Stimulated activated naive CD4-positive, alpha-beta T cell (primary cell): ENCODE measurements around the gene ZNF763.
"Not testable (repeated sequence)": the region's sequence is repeated elsewhere in the genome, so short reads cannot be mapped to it uniquely, and the experiment has no call there.

ENCODE experiments used
- DNase-seq, 6 experiments: peaks; one replicate each; lab custom pipeline; 2025; lab: John Stamatoyannopoulos, UW

ZNF763 gene

DNA sequence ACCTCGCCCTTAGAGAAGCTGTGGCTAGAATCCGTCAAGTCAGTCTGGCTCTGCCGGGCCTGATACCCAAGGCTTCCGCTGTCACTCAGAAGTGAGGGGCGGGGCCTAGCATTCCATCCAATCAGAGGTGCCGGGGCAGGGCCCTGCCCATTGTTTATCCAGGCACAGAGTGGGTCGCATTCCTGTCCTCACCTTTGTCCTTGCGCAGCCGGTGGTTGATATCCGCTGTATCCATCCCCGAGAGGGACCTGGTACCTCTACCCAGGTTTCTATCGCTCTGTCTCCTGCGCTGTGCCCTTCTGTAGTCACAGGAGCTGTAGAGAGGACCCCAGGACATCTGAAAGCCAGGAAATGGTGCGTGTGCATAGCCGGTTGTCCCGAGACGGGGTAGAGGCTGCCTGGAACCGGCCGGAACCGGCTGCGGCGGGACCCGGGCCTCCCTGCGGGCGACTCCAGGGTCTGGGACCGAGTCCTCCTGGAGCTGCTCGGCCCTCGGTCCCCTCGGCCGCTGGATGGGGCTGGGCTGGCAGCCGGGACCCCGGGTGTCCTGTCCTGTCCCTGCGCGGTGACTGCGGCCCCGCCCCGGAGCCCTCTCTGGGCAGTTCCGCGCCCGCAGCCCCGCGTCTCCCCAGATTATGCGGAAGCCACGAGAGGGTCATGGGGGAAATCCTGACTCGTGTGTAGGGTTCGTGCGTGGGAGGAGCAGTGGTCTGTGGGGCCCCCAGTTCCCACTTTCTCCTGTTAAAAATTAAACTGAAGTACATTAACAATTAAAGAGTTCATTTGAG, at the start of gene ZNF763:
TSS of gene ZNF763 (plus strand) at position 183 of the 788 bp plus-strand sequence. CDS start at position 352, 169 bp downstream.
- peak; percentile 73 to 90 (median 82) for DNase-seq

DNA sequence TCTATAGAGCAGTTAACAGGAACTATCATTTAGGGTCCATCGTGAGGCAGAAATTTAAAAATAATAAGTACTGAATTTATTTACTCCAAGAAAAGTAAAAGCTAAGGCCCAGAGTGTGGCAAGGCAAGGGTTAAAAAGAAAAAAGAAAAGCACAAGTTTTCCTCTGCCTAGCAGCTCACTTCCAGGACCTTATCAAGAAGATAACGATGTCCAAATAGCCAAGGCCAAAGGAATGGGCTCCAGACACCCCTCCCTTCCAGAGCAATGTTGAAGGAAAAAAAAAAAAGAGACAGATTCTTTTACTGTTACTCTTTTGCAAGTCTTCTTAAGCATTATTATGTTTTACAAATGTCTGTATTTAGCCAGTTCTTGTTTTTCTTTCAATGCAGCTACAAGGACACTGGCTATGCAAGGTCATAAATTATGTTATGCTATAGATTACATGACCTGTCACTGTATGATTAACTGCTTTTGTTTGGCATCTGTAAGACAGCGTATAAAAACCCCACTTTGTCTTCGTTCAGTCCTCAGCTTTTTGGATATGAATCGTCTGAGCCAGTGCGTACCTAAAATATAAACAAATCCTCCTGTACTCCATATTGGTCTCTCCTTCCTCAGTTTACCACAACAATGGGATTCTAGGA, 42.9 kb upstream of the ZNF763 start:
- no peak for DNase-seq

DNA sequence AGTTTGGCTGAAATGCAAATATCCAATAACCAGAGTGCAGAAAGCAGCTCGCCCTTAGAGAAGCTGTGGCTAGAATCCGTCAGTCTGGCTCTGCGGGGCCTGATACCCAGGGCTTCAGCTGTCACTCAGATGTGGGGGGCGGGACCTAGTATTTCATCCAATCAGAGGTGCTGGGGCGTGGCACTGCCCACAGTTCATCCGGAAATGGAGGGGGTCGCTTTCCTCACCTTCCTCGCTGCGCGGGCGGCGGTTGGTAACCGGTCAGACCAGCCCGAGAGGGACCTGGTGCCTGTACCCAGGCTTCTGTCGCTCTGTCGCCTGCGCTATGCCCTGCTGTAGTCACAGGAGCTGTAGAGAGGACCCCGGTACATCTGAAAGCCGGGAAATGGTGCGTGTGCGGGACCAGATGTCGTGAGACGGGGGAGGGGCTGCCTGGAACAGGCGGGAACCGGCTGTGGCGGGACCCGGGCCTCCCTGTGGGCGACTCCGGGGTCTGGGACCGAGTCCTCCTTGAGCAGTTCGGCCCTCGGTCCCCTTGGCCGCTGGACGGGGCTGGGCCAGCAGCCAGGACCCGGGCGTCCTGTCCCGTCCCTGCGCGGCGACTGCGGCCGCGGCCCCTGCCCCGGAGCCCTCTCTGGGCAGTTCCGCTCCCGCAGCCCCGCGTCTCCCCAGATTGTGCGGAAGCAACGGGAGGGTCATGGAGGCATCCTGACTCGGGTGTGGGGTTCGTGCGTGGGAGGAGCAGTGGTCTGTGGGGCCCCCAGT, 39.8 kb upstream of the ZNF763 start, which contains the start of gene ZNF700:
TSS of gene ZNF700 (plus strand) at position 222 of the 765 bp plus-strand sequence. CDS start at position 326, 104 bp downstream.
- peak; percentile 81 to 92 (median 88) for DNase-seq

DNA sequence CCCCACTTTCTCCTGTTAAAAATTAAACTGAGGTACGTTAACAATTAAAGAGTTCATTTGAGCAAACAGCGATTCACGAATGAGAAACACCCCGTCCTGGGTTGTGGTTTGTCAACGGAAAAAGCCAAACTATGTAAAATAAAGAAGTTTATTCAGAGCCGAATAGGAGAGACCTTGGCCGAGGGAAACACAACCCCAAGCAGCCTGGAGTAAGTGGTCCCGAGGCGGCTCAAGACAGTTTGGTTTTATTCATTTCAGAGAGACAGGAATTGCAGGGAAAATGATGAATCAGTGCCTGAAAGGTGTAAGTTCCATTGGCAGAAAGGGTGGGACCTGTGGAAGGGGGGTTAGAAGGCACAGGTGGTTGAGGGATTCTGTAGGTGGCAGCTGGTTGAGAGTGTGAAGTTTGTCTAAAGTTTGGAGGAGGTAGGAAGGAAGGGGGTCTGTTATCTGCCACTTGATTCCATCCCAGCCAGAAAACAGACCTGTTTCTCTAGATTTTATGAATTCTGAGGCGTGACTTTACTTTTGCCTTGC, 39.1 kb upstream of the ZNF763 start:
- peak in 3 of 6 experiments; percentile 23 to 43 (median 42) for DNase-seq

DNA sequence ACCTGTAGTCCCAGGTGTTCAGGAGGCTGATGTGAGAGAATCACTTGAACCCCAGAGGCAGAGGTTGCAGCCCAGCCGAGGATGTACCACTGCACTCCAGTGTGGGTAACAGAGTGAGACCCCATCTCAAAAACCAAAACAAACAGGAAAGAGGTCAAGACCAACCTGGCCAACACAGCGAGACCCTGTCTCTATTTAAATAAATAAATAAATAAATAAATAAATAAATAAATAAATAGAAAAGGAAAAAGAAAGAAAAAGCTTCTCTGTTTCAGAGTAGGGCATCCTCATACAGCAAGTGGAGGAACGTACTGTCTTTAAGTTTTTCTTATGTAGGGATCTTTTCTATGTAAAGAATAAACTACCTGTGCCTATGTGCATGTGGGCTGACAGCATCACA, 37.6 kb upstream of the ZNF763 start:
- no peak for DNase-seq

DNA sequence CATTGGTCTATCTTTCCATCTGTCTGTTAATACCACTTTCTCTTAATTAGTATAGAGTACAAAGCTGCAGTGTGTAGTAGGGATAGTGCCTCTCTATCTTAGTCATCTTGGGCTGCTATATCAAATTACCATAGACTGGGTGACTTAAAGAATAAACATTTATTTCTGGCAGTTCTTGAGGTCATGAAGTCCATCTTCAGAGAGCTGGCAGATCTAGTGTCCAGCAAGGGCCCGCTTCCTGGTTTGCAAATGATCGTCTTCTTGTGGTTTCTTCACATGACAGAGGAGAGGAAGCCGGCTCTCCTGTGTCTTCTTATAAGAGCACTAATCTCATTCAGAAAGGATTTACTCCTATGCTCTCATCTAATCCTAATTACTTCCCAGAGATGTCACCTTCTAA, 33.8 kb upstream of the ZNF763 start:
- DNase-seq = no peak

DNA sequence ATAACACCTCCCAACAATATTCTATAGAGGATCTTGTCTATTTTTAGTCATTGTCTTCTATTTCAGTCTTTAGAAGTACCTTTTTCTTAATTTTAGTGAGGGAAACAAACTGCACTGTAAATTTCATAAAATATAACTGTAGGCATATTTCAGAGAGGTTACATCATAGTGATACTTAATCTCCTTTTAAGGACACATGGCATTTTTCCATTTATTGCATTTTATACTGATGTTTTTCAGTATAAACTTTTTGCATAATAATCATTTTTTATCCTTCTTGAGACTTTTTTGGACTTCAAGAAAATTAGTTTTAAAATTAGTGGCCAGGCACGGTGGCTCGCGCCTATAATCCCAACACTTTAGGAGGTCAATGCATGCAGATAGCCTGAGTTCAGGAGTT, 33.3 kb upstream of the ZNF763 start:
- no peak for DNase-seq

DNA sequence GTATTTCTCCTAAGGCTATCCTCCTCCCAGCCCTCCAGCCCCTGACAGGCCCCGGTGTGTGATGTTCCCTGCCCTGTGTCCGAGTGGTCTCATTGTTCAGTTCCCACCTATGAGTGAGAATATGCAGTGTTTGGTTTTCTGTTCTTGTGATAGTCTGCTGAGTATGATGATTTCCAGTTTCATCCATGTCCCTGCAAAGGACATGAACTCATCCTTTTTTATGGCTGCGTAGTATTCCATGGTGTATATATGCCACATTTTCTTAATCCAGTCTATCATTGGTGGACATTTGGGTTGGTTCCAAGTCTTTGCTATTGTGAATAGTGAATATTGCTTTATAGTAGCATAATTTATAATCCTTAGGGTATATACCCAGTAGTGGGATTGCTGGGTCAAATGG, 29.0 kb upstream of the ZNF763 start:
- DNase-seq = not testable (repeated sequence)

DNA sequence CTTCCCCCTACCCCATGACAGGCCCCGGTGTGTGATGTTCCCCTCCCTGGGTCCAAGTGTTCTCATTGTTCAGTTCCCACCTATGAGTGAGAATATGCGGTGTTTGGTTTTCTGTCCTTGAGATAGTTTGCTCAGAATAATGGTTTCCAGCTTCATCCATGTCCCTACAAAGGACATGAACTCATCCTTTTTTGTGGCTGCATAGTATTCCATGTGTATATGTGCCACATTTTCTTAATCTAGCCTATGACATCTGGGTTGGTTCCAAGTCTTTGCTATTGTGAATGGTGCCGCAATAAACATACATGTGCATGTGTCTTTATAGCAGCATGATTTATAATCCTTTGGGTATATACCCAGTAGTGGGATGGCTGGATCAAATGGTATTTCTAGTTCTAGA, 26.5 kb upstream of the ZNF763 start:
- DNase-seq = not testable (repeated sequence)

DNA sequence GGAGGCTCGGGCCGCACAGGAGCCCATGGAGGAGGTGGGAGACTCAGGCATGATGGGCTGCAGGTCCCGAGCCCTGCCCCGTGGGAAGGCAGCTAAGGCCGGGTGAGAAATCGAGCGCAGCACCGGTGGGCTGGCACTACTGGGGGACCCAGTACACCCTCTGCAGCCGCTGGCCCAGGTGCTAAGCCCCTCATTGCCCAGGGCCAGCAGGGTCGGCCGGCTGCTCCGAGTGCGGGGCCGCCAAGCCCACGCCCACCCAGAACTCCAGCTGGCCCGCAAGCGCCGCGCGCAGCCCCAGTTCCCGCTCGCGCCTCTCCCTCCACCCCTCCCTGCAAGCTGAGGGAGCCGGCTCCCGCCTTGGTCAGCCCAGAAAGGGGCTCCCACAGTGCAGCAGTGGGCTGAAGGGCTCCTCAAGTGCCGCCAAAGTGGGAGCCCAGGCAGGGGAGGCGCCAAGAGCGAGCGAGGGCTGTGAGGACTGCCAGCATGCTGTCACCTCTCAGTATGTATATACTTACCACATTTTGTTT, 23.4 kb upstream of the ZNF763 start:
- DNase-seq = not testable (repeated sequence)

DNA sequence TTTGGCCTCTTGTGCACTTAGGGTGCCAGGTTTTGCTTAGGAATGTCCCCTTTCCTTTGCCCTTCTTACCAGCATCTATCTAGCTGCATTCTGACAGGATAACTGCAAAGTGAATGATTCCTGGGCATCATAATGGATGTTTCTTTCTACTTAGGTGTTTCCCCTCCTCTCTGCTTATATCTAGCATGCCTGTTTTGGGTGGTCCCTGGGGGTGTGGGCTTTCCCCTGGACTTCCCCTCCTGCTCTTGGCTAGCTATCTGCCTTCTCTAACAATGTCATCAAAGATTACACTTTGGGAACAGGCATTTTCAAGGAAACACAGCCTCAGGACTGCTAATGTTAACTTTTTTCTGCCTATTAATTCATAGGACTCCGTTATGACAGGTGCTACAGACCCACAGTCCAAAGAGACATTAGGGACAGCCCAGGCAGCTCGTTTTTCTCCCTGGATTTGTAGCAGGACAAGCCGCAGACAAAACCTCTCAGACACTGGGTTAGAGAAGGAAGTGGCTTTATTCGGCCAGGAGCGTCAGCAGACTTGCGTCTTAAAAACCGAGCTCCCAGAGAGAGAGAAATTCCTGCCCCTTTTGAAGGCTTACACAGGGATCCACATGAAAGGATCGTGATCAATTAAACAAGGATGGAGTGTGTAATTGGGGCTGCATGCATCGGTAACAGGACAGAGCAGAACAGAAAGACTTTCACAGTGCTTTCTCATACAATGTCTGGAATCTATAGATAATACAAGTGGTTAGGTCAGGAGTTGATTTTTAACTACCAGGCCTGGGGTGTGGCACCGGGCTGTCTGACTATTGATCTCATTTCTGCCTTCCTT, 22.6 kb upstream of the ZNF763 start:
- no peak for DNase-seq

DNA sequence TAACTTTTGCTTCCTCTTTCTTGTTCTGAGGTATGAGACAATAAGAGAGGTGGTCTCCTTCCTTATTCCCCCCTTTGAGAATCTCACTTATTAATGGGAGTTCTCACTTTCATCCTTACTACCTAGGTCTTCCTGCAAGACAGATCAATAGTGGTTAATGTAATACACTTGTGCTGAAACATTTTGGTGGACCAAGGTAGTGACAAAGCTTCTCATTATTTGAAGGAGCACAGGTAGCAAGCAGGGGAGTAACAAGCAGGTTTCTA, 22.1 kb upstream of the ZNF763 start:
- DNase-seq = peak in 1 of 6 experiments; percentile 24

DNA sequence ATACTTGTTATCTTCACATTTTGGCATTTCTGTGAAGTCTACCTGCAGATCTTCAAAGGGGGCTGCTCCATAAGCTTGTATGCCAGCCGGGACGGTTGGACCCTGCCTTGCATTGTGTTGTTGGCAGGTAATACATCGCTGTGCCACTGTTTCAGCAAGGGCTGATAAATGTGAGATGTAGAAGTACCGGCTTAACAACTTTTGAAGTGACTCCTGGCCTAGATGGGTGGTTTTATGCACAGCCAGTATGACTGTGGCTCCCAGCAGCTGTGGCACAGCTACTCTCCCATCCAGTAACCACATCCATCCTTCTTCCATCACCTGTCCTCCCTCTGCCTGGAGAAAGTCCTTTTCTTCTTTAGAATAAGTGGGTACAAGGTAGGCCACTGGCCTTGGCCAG, 20.2 kb upstream of the ZNF763 start:
- no peak for DNase-seq

DNA sequence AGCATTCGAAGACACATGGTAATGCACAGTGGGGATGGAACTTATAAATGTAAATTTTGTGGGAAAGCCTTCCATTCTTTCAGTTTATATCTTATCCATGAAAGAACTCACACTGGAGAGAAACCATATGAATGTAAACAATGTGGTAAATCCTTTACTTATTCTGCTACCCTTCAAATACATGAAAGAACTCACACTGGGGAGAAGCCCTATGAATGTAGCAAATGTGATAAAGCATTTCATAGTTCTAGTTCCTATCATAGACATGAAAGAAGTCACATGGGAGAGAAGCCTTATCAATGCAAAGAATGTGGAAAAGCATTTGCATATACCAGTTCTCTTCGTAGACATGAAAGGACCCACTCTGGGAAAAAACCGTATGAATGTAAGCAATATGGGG, 16.2 kb upstream of the ZNF763 start:
- DNase-seq = no peak

DNA sequence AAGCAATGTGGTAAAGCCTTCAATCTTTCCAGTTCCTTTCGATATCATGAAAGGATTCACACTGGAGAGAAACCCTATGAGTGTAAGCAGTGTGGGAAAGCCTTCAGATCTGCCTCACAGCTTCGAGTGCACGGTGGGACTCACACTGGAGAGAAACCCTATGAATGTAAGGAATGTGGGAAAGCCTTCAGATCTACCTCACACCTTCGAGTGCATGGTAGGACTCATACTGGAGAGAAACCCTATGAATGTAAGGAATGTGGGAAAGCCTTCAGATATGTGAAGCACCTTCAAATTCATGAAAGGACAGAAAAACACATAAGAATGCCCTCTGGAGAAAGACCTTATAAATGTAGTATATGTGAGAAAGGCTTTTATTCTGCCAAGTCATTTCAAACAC, 15.6 kb upstream of the ZNF763 start:
- DNase-seq = peak in 1 of 6 experiments; percentile 23

DNA sequence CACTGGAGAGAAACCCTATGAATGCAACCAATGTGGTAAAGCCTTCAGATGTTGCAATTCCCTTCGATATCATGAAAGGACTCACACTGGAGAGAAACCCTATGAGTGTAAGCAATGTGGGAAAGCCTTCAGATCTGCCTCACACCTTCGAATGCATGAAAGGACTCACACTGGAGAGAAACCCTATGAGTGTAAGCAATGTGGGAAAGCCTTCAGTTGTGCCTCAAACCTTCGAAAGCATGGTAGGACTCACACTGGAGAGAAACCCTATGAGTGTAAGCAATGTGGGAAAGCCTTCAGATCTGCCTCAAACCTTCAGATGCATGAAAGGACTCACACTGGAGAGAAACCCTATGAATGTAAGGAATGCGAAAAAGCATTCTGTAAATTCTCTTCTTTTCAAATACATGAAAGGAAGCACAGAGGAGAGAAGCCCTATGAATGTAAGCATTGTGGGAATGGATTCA, 15.2 kb upstream of the ZNF763 start:
- not testable (repeated sequence) for DNase-seq

DNA sequence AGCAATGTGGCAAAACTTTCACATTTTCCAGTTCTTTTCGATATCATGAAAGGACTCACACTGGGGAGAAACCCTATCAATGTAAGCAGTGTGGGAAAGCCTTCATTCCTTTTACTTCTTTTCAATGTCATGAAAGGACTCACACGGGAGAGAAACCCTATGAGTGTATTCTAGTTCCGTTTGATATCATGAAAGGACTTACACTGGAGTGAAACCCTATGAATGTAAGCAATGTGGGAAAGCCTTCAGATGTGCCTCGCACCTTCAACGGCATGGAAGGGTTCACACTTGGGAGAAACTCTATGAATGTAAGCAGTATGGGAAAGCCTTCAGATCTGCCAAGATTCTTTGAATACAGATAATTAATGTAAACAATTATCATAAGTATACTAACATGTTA, 14.5 kb upstream of the ZNF763 start:
- DNase-seq = no peak

DNA sequence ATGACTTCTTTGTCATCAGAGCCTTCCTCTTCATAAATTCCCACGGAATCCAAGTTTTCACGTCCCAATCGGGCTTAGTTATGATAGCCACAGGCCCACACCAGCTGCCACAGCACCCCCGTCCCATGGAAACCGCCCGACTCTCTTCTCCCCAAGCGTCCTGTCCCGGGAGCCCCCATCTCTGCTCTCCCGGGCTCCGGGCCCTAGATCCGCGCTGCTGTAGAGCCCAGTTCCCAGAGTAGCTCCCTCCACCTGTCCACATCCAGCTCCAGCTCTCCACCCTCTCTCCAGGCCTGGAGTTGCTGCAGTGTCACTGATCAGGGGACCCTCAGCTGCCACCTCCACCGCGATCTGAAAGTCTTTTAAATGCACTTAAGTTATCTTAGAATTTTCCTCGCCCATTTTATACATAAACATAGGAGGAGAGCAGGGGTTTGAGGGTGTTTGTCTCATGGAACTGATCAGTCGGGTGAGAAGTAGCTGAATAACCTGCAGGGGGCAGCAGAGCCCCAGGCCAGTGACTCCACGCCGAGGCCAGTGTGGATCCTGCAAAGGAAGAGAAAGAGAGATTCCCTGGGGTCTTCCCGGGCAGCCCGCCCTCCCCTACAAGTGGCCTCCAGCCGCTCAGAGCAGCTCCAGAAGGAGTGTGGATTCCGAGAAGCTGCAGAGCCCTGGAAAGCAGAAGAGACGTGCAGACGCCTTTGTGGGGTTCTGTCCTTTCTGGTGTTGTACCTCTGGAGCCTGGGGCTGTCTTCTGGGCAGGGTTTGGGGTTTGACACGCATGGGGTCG, 1.1 kb upstream of the ZNF763 start:
- peak; percentile 55 to 81 (median 62) for DNase-seq

DNA sequence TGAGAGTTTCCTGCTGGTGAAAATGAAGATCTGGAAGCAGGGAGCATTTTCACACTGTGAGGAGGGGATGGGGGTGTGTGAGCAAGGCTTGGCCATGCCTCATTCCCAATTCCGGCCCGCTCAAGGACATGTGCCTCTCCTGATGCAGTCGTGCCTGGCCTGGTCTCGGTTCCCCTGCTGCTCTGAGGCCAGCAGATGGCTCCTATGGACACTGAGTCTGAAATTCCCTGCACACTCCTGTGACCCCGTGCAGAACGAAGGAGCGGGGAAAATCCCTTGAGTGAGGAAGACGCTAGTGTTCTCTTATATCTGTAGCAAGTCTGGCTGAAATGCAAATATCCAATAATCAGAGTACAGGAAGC, 363 bp upstream of the ZNF763 start:
- no peak for DNase-seq

DNA sequence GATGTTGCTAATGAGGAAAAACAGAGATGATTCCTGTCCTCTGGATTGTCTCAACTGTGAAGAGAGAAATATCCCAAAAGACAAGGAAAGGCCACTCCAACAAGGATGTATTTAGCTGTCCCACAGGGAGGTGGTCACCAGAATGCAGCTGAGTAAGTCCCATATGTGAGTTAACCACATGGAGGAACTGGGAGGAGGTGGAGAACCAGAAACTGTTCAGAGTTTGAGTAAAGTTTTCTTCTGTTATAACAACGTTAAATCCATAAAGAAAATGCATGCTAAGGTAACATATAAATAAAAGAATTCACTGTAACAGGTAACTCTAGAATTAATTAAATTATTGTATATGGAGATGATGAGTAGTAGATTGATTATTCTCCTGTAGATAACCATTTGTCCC, 5.3 kb downstream of the ZNF763 start:
- DNase-seq = no peak

DNA sequence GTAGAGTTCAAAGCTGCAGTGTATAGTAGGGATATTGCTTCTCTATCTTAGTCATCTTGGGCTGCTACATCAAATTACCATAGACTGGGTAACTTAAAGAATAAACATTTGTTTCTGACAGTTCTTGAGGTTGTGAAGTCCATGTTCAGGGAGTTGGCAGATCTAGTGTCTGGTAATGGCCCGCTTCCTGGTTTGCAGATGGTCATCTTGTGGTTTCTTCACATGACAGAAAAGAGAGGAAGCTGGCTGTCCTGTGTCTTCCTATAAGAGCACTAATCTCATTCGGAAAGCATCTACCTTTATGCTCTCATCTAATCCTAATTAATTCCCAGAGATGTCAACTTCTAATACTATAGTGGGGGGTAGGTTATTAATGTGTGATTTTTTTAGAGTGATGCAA, 6.2 kb downstream of the ZNF763 start:
- no peak for DNase-seq
